ENCODE measurements around the gene EYA4. TPM values are rescaled to one million over a fixed set of nuclear protein-coding genes. Genes with fewer than 3 reads are reported as not detected.

The EYA4 gene
- polyA plus RNA-seq, 1 of the 3 experiments (the other 2 are of a cell fraction) = 0.08 TPM

DNA sequence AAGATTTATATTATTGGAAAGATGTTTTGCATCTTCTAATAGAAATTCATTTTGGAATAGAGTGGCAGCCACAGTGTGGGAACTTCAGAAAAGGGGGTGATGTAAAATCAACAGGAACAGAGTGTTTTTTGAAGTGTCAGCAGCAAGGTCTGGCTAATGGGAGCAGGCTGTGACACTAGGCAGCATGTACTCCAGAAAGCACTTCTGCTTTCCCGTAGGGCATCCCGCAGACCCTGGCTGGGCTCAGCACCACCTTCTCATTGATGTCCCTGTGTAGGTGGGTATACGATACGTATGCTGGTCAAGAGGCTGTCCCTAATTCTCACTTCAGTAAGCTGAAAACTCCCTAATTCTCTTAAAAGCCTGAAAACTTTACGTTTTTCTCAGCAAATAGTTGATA is 74.7 kb downstream of the EYA4 start (continued):
- TF ChIP-seq GABPA (IDR thresholded peaks at IDR 0.05; ENCODE audit: low read depth) (no peak), ELF1 (IDR thresholded peaks at IDR 0.05) (no peak), SIN3A (IDR thresholded peaks at IDR 0.05; ENCODE audit: borderline replicate concordance, low read depth, low read length) (no peak), FOXJ3 (CRISPR knock-in tag; IDR thresholded peaks at IDR 0.05) (no peak), TEAD4 (IDR thresholded peaks at IDR 0.05; ENCODE audit: borderline replicate concordance, insufficient read depth) (no peak)
- TF ChIP-seq, protein P1, sequence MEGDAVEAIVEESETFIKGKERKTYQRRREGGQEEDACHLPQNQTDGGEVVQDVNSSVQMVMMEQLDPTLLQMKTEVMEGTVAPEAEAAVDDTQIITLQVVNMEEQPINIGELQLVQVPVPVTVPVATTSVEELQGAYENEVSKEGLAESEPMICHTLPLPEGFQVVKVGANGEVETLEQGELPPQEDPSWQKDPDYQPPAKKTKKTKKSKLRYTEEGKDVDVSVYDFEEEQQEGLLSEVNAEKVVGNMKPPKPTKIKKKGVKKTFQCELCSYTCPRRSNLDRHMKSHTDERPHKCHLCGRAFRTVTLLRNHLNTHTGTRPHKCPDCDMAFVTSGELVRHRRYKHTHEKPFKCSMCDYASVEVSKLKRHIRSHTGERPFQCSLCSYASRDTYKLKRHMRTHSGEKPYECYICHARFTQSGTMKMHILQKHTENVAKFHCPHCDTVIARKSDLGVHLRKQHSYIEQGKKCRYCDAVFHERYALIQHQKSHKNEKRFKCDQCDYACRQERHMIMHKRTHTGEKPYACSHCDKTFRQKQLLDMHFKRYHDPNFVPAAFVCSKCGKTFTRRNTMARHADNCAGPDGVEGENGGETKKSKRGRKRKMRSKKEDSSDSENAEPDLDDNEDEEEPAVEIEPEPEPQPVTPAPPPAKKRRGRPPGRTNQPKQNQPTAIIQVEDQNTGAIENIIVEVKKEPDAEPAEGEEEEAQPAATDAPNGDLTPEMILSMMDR (IDR thresholded peaks at IDR 0.05) = no peak
- TF ChIP-seq, protein P2, sequence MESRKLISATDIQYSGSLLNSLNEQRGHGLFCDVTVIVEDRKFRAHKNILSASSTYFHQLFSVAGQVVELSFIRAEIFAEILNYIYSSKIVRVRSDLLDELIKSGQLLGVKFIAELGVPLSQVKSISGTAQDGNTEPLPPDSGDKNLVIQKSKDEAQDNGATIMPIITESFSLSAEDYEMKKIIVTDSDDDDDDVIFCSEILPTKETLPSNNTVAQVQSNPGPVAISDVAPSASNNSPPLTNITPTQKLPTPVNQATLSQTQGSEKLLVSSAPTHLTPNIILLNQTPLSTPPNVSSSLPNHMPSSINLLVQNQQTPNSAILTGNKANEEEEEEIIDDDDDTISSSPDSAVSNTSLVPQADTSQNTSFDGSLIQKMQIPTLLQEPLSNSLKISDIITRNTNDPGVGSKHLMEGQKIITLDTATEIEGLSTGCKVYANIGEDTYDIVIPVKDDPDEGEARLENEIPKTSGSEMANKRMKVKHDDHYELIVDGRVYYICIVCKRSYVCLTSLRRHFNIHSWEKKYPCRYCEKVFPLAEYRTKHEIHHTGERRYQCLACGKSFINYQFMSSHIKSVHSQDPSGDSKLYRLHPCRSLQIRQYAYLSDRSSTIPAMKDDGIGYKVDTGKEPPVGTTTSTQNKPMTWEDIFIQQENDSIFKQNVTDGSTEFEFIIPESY (IDR thresholded peaks at IDR 0.05; ENCODE audit: borderline replicate concordance, low read depth) = no peak
- TF ChIP-seq, protein P3, sequence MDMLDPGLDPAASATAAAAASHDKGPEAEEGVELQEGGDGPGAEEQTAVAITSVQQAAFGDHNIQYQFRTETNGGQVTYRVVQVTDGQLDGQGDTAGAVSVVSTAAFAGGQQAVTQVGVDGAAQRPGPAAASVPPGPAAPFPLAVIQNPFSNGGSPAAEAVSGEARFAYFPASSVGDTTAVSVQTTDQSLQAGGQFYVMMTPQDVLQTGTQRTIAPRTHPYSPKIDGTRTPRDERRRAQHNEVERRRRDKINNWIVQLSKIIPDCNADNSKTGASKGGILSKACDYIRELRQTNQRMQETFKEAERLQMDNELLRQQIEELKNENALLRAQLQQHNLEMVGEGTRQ (IDR thresholded peaks at IDR 0.05; ENCODE audit: borderline replicate concordance, low read depth, low read length) = no peak

DNA sequence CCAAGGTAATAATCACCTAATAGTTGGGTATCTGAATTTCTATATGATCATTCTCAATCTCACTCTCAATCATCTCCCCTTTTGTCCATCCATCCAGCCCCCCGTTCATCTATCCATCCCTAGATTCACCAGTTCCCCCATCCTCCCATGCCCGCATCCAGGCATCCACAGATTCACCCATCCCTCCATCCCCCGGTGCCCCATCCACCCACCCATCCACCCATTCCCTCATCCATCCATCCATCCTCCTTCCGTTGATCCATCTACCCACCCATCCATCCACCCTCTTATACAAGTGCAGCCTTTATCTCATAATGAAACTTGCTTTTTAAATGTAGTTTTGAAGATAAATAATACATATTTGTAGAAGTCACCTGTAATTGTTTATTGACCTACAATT is 76.5 kb downstream of the EYA4 start:
- Histone ChIP-seq H3K4me2 (no peak overlapping the region), H3K9ac (no peak overlapping the region), H3K36me3 (replicated peaks in 1 of 2; ENCODE audit: control insufficient read depth in 1 of 2, insufficient read depth in 2 of 2, low read length in 1 of 2) (no peaks in the 10 kb centered on the region), H4K20me1 (ENCODE audit: insufficient read depth) (no peaks in the 10 kb centered on the region), H3K79me2 (ENCODE audit: insufficient read depth) (no peaks in the 10 kb centered on the region), H3K9me2 (no peaks in the 10 kb centered on the region), H3K27ac (ENCODE audit: low read depth in 2 of 2, low read length in 1 of 2) (no peak overlapping the region), H3K4me3 (ENCODE audit: low read depth in 2 of 2, low read length in 1 of 2) (no peak overlapping the region), H3K27me3 (ENCODE audit: insufficient read depth) (no peaks in the 10 kb centered on the region; the same call in 1 of the 2 replicates), H3F3A (replicated peaks; ENCODE audit: insufficient read depth) (no peaks in the 10 kb centered on the region), H2AFZ (ENCODE audit: low read depth) (no peak overlapping the region), H3K4me1 (ENCODE audit: control insufficient read depth in 1 of 2, insufficient read depth in 2 of 2, low read depth in 1 of 2, low read length in 1 of 2) (no peaks in the 10 kb centered on the region), H3K9me3 (no peaks in the 10 kb centered on the region)
- ChIA-PET CTCF (no interaction called here), POLR2A (no interaction called here)
- TF ChIP-seq, protein P4, sequence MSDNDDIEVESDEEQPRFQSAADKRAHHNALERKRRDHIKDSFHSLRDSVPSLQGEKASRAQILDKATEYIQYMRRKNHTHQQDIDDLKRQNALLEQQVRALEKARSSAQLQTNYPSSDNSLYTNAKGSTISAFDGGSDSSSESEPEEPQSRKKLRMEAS (IDR thresholded peaks at IDR 0.05; ENCODE audit: low read depth) = no peak
- TF ChIP-seq TEAD4 (IDR thresholded peaks at IDR 0.05; ENCODE audit: borderline replicate concordance, insufficient read depth) (no peak), RFX5 (IDR thresholded peaks at IDR 0.05; ENCODE audit: low read length) (no peak), SMC3 (IDR thresholded peaks at IDR 0.05; ENCODE audit: low read depth, low read length) (no peak), CHD2 (IDR thresholded peaks at IDR 0.05; ENCODE audit: low read length, partially characterized antibody) (no peak), FOSL2 (IDR thresholded peaks at IDR 0.05; ENCODE audit: borderline replicate concordance, low read depth) (no peak), EZH2phosphoT487 (IDR thresholded peaks at IDR 0.05; ENCODE audit: borderline replicate concordance, low read depth) (no peak), FOXM1 (IDR thresholded peaks at IDR 0.05; ENCODE audit: low read depth) (no peak), TAF1 (IDR thresholded peaks at IDR 0.05; ENCODE audit: borderline replicate concordance, low read depth, low read length) (no peak)
- TF ChIP-seq, protein P5, sequence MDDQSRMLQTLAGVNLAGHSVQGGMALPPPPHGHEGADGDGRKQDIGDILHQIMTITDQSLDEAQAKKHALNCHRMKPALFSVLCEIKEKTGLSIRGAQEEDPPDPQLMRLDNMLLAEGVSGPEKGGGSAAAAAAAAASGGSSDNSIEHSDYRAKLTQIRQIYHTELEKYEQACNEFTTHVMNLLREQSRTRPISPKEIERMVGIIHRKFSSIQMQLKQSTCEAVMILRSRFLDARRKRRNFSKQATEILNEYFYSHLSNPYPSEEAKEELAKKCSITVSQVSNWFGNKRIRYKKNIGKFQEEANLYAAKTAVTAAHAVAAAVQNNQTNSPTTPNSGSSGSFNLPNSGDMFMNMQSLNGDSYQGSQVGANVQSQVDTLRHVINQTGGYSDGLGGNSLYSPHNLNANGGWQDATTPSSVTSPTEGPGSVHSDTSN (IDR thresholded peaks at IDR 0.05) = no peak
- 32% methylated on average over 4 of the region's 4 CpGs for WGBS (ENCODE audit: low lambda C conversion rate)
- DNase-seq = no peak
